GM18508 (cell line): ENCODE results near the gene ICA1L.

Source experiments
- ATAC-seq: cut with Tn5 transposase; IDR thresholded peaks from one replicate; pipeline ENCODE4 v1.9.1; 2021; ENCODE audit warnings: moderate number of reproducible peaks; ENCODE audit not compliant: insufficient read depth, unreplicated experiment

The ICA1L gene

DNA sequence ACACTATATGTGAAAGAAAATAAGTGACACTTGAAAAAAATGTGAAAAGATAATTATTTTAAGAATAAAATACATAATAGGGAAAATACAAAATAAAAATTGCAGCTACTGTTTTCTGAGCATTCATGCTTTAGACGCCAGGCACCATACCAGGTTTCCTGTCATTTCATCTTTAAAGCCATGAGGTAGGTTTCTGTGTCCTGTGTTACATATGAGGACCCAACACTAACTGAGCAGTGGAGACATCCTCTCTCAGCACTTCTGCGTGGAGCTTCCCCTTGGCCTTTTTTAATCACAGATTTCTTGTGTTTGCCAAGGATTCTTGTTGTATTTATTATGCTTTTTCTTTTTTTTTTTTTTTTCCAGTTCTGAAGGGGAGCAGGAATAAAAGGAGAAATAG lies 119.5 kb downstream of the ICA1L start:
- no peak for ATAC-seq

DNA sequence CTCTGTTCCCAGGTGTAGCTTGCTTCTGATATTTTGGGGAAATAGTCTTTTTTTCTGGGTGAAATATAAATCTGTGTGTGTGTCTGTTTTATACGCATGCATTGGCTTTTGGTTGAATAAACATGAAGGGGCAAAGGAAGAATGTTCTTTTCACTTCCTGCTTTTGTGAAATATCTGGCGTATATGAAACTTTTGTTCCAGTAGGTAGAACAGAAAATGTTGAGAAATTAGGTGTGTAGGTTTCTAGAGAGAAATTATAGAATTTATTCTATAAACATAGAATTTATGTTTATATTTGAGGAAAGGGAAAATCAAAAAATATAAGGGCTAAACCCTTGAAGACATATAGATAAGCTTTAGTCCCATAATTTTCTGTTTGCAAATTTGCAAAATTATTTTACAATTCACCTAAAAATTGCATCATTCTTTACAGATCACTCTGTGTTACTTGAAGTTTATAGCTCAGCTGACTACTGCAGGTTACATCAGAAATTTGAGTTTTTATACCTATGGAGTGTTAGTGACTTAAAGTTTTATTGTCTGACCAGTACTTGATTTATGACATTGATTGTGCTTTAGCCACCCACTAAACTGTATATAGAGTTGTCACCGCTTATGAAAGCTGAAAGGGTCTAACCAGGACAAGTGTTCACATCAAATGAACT lies 120.7 kb downstream of the ICA1L start:
- no peak for ATAC-seq

DNA sequence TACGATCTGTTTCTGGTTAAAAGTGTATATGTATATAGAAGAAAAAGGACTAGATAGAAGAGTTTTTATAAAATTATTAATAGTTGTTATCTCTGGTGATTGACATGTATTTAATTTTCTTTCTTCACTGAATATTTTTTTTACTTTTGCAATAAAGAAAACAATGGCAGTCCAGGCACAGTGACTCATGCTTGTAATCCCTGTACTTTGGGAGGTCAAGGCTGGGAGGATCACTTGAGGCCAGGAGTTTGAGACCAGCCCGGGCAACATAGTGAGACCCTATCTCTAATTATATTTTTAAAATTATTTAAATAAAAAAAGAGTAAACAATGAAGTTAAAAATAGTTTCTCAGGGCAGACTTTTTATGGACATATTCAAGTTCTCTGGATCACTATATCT lies 122.1 kb downstream of the ICA1L start:
- ATAC-seq = no peak

DNA sequence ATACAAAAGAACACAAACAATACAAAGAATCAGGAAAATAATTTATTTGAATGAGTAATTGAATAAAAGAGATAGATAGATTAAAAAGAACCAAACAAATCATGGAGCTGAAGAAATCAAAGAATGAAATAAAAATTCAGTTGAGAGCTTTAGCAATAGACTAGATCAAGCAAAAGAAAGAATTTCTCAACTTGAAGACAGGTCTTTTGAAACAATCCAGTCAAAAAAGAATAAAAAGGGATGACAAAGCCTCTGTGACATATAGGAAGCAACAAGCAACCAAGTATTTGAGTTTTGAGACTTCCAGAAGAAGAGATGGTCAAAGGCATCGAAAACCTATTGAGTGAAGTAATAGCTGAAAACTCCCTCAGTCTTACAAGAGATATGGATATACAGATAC lies 128.0 kb downstream of the ICA1L start:
- ATAC-seq = no peak

DNA sequence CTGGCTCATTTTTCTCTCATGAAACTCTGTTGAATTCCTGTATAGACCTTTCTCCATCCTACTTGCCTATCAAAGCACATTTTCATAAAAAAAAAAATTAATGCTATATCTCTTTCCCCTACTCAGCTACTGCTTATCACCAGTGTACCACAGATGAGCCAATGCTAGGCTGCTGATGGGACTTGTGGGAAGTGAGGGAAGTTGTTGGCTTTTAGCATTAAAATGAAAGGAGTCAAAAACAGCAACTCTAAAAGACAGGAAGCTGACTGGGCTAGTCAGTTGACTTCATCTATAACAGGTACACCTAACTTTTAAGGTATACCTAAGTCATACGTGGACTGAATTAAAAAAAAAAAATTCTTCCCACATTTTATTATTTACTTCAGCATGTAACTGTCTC lies 134.7 kb downstream of the ICA1L start:
- no peak for ATAC-seq

DNA sequence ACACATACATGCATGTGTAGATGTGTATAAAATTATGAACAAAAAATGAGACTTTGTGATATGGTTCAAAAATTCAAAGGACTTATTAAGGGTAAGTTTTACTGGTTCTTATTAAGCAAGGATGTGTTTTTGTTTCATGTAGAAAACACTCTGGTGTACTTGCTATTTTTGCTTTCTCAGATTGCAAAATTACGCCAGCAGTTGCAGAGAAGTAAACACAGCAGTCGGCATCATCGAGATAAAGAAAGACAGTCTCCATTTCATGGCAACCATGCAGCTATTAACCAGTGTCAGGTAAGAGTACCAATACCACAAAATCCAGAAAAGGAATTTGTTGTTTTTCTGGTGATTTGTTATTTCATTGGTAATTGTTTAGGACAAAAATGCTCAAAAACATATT lies 145.5 kb downstream of the ICA1L start:
- ATAC-seq = no peak

DNA sequence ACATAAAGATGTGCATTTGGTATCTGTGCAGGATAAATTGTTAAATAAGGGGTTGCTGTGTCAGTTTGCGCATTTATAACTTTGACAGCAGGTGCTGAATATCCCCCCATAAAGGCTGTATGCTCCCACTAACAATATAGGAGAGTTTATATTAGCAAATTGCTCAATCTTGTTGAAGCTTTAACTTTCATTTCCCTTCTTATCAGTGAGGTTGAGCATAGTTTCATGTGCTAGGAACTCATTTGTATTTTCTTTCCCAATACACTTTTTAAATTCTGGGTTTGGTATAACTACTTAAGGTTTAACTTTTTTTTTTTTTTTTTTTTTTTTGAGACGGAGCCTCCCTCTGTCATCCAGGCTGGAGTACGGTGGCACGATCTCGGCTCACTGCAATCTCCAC lies 147.8 kb downstream of the ICA1L start:
- no peak for ATAC-seq
